GM20431 (cell line): ENCODE results near the gene DPP3.

Source experiments
- in situ Hi-C: fragments of 300-500 bp; cut with MseI, MboI; formaldehyde crosslinking; loops from one replicate; pipeline ENCODE4 v1.15.0; 2020; ENCODE audit warnings: low sequenced_read_pairs; ENCODE audit not compliant: unreplicated experiment

The DPP3 gene

GRCh38 chr11:66478729-66479393, 1.4 kb upstream of the DPP3 start:
- in situ Hi-C loops = no loop called here

GRCh38 chr11:66479394-66480116, 679 bp upstream of the DPP3 start:
- in situ Hi-C loops = no loop called here

- in situ Hi-C loops = no loop called here
Observed at GRCh38 chr11:66484806-66485380, 4.7 kb downstream of the DPP3 start.

- in situ Hi-C loops = no loop called here
Observed at GRCh38 chr11:66488957-66489356, 8.7 kb downstream of the DPP3 start.

GRCh38 chr11:66489636-66490035, 9.4 kb downstream of the DPP3 start:
- in situ Hi-C loops = no loop called here

GRCh38 chr11:66491315-66491935, 11.2 kb downstream of the DPP3 start:
- in situ Hi-C loops = no loop called here

GRCh38 chr11:66492161-66492865, 12.1 kb downstream of the DPP3 start:
- in situ Hi-C loops = no loop called here

- in situ Hi-C loops = no loop called here
Observed at GRCh38 chr11:66493130-66493529, 12.9 kb downstream of the DPP3 start.

GRCh38 chr11:66494458-66494857, 14.2 kb downstream of the DPP3 start:
- in situ Hi-C loops = no loop called here

- in situ Hi-C loops = no loop called here
Observed at GRCh38 chr11:66494935-66495334, 14.7 kb downstream of the DPP3 start.

- in situ Hi-C loops = no loop called here
Observed at GRCh38 chr11:66495401-66495854, 15.2 kb downstream of the DPP3 start.

- in situ Hi-C loops = no loop called here
Observed at GRCh38 chr11:66497206-66497605, 17.0 kb downstream of the DPP3 start.

GRCh38 chr11:66498506-66498905, 18.3 kb downstream of the DPP3 start:
- in situ Hi-C loops = no loop called here

GRCh38 chr11:66505276-66505816, 25.1 kb downstream of the DPP3 start:
- in situ Hi-C loops = no loop called here

- in situ Hi-C loops = no loop called here
Observed at GRCh38 chr11:66509131-66509561, 28.9 kb downstream of the DPP3 start.

- in situ Hi-C loops = no loop called here
Observed at GRCh38 chr11:66510271-66510989, 30.2 kb downstream of the DPP3 start, which contains the start of gene BBS1. BBS1 (plus strand) TSS chr11:66510635; CDS start chr11:66510660, 25 bp downstream.

GRCh38 chr11:66510990-66511339, 30.7 kb downstream of the DPP3 start:
- in situ Hi-C loops = no loop called here

GRCh38 chr11:66523611-66524010, 43.4 kb downstream of the DPP3 start:
- in situ Hi-C loops = no loop called here

- in situ Hi-C loops = no loop called here
Observed at GRCh38 chr11:66524304-66525040, 44.2 kb downstream of the DPP3 start.
